ENCODE measurements around the gene SAP130. TPM values are rescaled to one million over a fixed set of nuclear protein-coding genes. Genes with fewer than 3 reads are reported as not detected.
"Not testable (repeated sequence)": the region's sequence is repeated elsewhere in the genome, so short reads cannot be mapped to it uniquely, and the experiment has no call there.

The SAP130 gene
- polyA plus RNA-seq, 1 of the 3 experiments (the other 2 are of a cell fraction) = 19.0 TPM

DNA sequence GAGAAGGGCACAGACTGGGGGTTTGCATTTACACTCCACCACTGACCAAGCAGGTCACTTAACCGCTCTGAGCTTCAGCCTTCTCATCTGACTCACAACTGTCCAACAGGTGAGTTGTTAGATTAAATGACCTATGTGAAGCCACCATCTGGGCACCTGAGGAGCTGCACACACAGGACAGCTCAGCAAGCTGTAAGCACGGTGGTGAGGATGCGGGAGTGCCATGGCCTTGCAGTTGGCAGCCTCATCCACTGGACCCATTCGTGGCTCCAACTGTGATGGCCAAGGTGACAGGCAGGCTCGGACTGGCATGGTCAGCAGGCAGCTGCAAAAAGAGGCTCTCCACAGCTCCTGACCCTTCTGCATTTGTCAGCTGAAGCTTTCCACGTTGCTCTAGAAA, 118.8 kb downstream of the SAP130 start:
- POLR2A ChIA-PET = interaction anchor here (0.6 kb wide), 1 partner anchor 101 kb away, joined by 5 read pairs; no protein-coding TSS in a partner anchor
- WGBS (ENCODE audit: low lambda C conversion rate) = 65% methylated on average over 5 of the region's 6 CpGs

DNA sequence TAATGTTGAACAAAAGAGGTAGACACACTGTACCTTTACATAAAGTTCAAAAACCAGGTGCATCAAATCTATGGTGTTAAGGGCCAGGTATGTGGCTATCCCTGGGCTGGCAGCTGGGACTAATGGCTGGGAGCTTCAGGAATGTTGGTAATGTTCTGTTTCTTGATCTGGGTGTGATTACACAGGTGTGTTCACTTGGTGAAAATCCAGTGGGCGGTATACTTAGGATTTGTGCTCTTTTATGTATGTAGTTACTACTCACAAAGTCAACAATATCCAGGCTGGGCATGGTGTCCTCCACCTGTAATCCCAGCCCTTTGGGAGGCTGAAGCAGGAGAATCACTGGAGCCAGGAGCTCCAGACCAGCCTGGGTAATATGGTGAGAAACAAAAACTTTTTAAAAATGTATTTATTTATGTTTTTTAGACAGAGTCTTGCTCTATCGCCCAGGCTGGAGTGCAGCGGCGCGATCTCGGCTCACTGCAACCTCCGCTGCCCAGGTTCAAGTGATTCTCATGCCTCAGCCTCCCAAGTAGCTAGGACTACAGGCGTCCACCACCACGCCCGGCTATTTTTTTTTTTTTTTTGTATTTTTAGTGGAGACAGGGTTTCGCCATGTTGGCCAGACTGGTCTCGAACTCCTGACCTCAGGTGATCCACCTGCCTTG, 120.0 kb downstream of the SAP130 start:
- H3K27ac ChIP-seq (ENCODE audit: low read depth in 2 of 2, low read length in 1 of 2); H3F3A ChIP-seq (replicated peaks; ENCODE audit: insufficient read depth); H3K9me3 ChIP-seq; H4K20me1 ChIP-seq (ENCODE audit: insufficient read depth); CTCF ChIA-PET; H2AFZ ChIP-seq (ENCODE audit: low read depth); H3K27me3 ChIP-seq (ENCODE audit: insufficient read depth); H3K79me2 ChIP-seq (ENCODE audit: insufficient read depth); POLR2A ChIA-PET; H3K9ac ChIP-seq; DNase-seq; H3K36me3 ChIP-seq (replicated peaks in 1 of 2; ENCODE audit: control insufficient read depth in 1 of 2, insufficient read depth in 2 of 2, low read length in 1 of 2); H3K4me3 ChIP-seq (ENCODE audit: low read depth in 2 of 2, low read length in 1 of 2); H3K4me2 ChIP-seq; H3K9me2 ChIP-seq; H3K4me1 ChIP-seq (ENCODE audit: control insufficient read depth in 1 of 2, insufficient read depth in 2 of 2, low read depth in 1 of 2, low read length in 1 of 2): not testable (repeated sequence)
- 91% methylated on average over 12 of the region's 12 CpGs for WGBS (ENCODE audit: low lambda C conversion rate)

More for the DNA sequence above, 118.8 kb downstream of the SAP130 start:
- TF ChIP-seq POLR2AphosphoS5 (IDR thresholded peaks at IDR 0.05; ENCODE audit: low read depth, low read length) (no peak), YY1 (IDR thresholded peaks at IDR 0.05; ENCODE audit: low read depth) (no peak)
- H3K4me2 ChIP-seq = no peak overlapping the region
- no peaks in the 10 kb centered on the region for H3K4me1 ChIP-seq (ENCODE audit: control insufficient read depth in 1 of 2, insufficient read depth in 2 of 2, low read depth in 1 of 2, low read length in 1 of 2)
- H4K20me1 ChIP-seq (ENCODE audit: insufficient read depth) = no peaks in the 10 kb centered on the region
- no peak overlapping the region for H3K9ac ChIP-seq
- H3K9me3 ChIP-seq = no peaks in the 10 kb centered on the region
- no peak overlapping the region for H3K4me3 ChIP-seq (ENCODE audit: low read depth in 2 of 2, low read length in 1 of 2)
- no peaks in the 10 kb centered on the region for H3K36me3 ChIP-seq (replicated peaks in 1 of 2; ENCODE audit: control insufficient read depth in 1 of 2, insufficient read depth in 2 of 2, low read length in 1 of 2)
- no peak for DNase-seq
- H2AFZ ChIP-seq (ENCODE audit: low read depth) = no peak overlapping the region
- H3K9me2 ChIP-seq = no peaks in the 10 kb centered on the region
- H3F3A ChIP-seq (replicated peaks; ENCODE audit: insufficient read depth) = no peaks in the 10 kb centered on the region
- CTCF ChIA-PET = no interaction called here
- H3K27ac ChIP-seq (ENCODE audit: low read depth in 2 of 2, low read length in 1 of 2) = no peak overlapping the region
- H3K79me2 ChIP-seq (ENCODE audit: insufficient read depth) = no peaks in the 10 kb centered on the region
- H3K27me3 ChIP-seq (ENCODE audit: insufficient read depth) = no peaks in the 10 kb centered on the region

- no peaks in the 10 kb centered on the region for H3K9me2 ChIP-seq
- H3K27ac ChIP-seq (ENCODE audit: low read depth in 2 of 2, low read length in 1 of 2) = no peak overlapping the region
- H3K4me3 ChIP-seq (ENCODE audit: low read depth in 2 of 2, low read length in 1 of 2) = no peak overlapping the region
- H3K9me3 ChIP-seq = no peaks in the 10 kb centered on the region
- no peak overlapping the region for H3K9ac ChIP-seq
- no peak overlapping the region for H2AFZ ChIP-seq (ENCODE audit: low read depth)
- ChIA-PET POLR2A (no interaction called here), CTCF (interaction anchor here (0.9 kb wide), 1 partner anchor 21 kb away, joined by 3 read pairs; no protein-coding TSS in a partner anchor)
- no peaks in the 10 kb centered on the region for H3K27me3 ChIP-seq (ENCODE audit: insufficient read depth)
- 59% methylated on average over 13 of the region's 21 CpGs for WGBS (ENCODE audit: low lambda C conversion rate)
- no peak for DNase-seq
- no peaks in the 10 kb centered on the region for H3F3A ChIP-seq (replicated peaks; ENCODE audit: insufficient read depth)
- no peaks in the 10 kb centered on the region for H4K20me1 ChIP-seq (ENCODE audit: insufficient read depth)
- TF ChIP-seq FOSL2 (IDR thresholded peaks at IDR 0.05; ENCODE audit: borderline replicate concordance, low read depth) = no peak
- no peak for TF ChIP-seq GATA2 (CRISPR knock-in tag; IDR thresholded peaks at IDR 0.05)
- H3K4me2 ChIP-seq = no peak overlapping the region
- H3K4me1 ChIP-seq (ENCODE audit: control insufficient read depth in 1 of 2, insufficient read depth in 2 of 2, low read depth in 1 of 2, low read length in 1 of 2) = no peaks in the 10 kb centered on the region; a peak in 1 of 4 replicates
- no peaks in the 10 kb centered on the region for H3K79me2 ChIP-seq (ENCODE audit: insufficient read depth)
- no peaks in the 10 kb centered on the region for H3K36me3 ChIP-seq (replicated peaks in 1 of 2; ENCODE audit: control insufficient read depth in 1 of 2, insufficient read depth in 2 of 2, low read length in 1 of 2)
Measured at GRCh38 chr2:127906206-127906926, 121.5 kb downstream of the SAP130 start.
